GM21737 (cell line): ENCODE data around the gene CHMP2B.
A peak's percentile ranks its signal among the peaks of the same experiment; 100 is the strongest.
"Not testable (repeated sequence)": the region's sequence is repeated elsewhere in the genome, so short reads cannot be mapped to it uniquely, and the experiment has no call there.

Experiments
- ATAC-seq: cut with Tn5 transposase; IDR thresholded peaks from one replicate; pipeline ENCODE4 v1.9.1; 2021; ENCODE audit warnings: mild to moderate bottlenecking, moderate library complexity; ENCODE audit not compliant: unreplicated experiment

CHMP2B gene

GRCh38 chr3:87229113-87229512, 2.0 kb downstream of the CHMP2B start:
- no peak for ATAC-seq

DNA sequence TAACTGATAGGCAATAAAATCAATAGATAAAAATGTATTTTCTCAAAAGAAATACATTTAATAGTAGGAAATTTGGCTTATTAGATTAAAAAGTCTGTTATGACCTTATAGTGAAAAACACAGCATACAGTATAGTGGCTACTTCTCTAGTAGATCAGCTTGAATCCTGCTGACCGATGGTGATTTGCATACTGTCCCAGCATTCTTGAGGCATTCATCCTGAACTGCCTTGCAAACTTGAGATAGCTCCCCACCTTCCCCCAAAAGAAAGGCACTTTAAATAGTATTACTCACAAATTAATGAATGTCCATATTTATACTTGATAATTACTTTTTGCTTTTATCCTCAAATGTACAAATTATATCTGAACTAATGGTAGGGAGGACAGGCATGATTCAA, 6.7 kb downstream of the CHMP2B start:
- ATAC-seq, result no peak

DNA sequence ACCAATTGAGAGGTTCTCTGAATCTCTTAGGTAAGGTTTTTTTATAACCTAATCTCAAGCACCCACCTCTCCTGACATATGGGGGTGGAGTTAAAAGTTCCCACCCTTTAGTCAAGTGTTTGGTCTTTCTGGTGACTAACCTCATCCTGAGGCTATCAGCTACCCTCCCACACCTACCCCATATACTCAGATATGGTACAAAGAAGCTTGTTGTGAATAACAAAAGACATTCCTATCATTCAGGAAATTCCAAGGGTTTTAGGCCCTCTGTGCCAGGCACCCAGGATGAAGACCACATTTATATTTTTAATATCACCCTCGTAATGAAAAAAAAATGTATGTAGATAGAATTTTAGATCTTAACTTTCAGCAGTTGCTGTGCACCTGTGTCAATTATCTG, 9.0 kb downstream of the CHMP2B start:
- ATAC-seq, result no peak

DNA sequence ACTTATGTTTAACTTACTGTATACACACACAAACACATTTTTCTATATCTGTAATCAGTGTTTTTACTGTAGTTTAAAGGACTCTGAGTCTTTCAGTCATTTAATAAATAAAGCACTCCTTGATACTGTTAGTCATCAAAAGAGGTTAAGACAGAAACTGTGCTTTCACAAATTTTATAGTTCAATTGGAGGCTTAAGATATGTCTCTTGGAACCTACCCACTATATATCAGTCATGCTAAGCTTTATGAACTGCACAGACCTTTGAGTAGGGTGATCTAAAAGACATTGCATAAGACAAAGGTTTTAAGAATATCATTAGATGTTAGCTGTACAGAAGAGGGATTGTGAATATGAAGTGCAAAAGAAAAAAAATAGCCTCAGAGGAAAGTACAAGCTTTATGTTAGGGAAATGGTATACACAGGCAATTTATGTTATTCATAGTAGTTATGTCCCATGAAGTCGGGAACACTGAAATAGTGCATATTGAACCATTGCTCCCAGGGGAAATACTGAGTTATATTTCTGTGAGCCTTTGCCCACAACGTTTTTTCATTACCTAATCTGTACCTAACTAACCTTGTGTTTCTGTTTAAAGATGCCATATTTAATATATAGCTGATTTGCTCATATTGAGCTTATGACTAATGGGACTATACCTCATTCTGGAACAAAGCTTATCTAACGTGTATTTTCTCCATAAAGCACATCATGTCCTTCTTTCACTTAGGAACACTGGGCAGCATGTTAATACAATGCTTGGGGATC, 19.7 kb downstream of the CHMP2B start:
- no peak for ATAC-seq

GRCh38 chr3:87247430-87247773, 20.3 kb downstream of the CHMP2B start:
- ATAC-seq, result no peak

- not testable (repeated sequence) for ATAC-seq
Measured at GRCh38 chr3:87248231-87248630, 21.1 kb downstream of the CHMP2B start.

- no peak for ATAC-seq
Measured at GRCh38 chr3:87248831-87249230, 21.7 kb downstream of the CHMP2B start.

GRCh38 chr3:87250009-87250408, 22.9 kb downstream of the CHMP2B start:
- ATAC-seq, result no peak

- ATAC-seq, result no peak
Measured at GRCh38 chr3:87260270-87260669, 33.2 kb downstream of the CHMP2B start.

DNA sequence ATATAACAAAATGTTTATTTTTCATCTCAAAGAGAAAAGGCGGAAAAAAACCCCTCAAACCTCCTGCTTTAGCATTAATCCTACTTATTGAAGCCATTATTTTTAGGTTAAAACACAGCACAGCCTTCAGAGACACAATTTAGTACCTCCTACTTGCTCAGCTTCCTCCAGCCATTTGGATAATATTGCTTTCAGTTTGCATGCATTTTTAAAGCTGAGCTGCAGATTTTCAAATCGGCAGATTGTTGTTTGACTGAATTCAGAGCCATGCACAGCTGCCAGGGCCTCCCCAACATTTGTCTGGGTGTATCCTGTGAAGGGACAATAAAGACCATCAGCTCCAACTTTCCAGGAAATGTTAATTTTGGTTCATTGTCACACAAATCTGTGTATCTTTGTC, 34.8 kb downstream of the CHMP2B start:
- ATAC-seq, result no peak

- no peak for ATAC-seq
Measured at GRCh38 chr3:87267953-87268645, 41.0 kb downstream of the CHMP2B start.

DNA sequence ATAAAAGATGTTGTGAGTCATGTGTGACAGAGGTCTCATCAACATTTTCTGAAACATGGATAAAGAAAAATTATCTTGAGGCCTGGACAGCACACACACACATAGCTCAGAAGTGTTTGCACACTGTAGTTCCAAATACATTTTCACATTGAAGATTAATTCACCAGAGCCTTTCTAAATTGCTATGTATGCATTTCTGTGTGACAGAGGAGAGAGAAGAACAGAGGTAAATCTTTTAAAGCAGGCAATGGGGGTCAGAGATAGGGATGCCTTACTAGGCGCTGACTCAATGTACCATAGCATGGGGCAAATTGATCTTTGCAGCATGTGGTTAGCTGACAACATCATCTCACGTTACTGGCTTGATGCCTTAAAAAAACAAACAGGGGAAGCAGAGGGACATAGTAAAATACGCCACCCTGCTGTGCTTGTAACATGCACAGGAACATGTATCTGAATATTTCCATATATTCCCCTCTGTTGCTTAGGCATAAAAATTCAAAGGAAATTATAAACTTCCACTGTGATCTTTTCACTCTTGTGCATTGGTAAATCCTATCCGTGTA, 41.6 kb downstream of the CHMP2B start:
- no peak for ATAC-seq

DNA sequence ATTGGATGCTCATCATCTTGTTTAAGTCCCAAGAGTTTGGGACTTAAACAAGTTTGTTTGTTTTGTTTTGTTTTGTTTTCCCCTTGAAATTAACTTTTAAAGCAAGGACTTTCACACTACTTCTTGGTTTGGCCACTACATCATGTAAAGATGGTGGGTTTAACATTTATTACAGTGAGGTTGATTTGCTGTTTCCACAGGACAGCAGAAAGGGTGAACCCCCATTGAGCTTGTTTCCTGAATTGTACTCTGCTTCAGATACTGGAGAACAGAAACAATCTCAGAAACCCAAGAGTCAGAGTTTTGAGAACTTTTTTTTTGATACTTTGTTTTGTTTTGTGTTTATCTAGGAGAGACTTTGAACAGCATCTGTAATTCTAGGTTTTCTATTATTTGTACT, 42.6 kb downstream of the CHMP2B start:
- ATAC-seq, result no peak

- no peak for ATAC-seq
Measured at GRCh38 chr3:87270908-87271700, 44.0 kb downstream of the CHMP2B start.

- ATAC-seq, result peak; percentile 77
Measured at GRCh38 chr3:87272718-87273341, 45.7 kb downstream of the CHMP2B start.

DNA sequence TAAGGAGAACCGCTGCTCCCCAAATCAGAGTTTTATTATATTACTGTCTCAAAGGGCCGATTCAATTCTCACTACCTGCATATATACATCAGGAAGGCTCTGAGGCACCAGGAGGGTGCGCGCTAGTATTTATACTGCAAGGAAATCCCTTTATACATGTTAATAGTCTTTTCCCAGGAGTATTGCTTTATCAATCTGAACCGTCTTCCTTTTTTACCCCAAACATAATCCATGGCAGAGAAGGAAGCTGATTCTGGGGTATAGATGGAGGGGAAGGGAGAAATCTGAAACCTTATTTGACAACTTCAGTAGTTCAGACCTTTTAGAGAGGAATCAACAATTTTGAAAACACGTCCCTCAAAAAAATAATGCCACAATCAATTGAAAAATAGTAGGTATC, 49.4 kb downstream of the CHMP2B start, which contains the start of gene POU1F1:
TSS of gene POU1F1 (minus strand) at position 101 of the 400 bp plus-strand sequence. CDS start 122 bp downstream, outside the sequence.
- no peak for ATAC-seq

- no peak for ATAC-seq
Measured at GRCh38 chr3:87287011-87287410, 59.9 kb downstream of the CHMP2B start.

DNA sequence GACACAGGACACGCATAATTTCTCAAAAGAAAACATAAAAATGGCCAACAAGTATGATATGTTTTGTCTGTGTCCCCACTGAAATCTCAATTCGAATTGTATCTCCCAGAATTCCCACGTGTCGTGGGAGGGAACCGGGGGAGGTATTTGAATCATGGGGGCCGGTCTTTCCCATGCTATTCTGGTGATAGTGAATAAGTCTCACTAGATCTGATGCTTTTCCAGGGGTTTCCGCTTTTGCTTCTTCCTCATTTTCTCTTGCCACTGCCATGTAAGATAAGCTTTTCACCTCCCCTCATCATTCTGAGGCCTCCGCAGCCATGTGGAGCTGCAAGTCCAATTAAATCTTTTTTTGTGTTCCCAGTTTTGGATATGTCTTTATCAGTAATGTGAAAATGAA, 61.3 kb downstream of the CHMP2B start:
- no peak for ATAC-seq

DNA sequence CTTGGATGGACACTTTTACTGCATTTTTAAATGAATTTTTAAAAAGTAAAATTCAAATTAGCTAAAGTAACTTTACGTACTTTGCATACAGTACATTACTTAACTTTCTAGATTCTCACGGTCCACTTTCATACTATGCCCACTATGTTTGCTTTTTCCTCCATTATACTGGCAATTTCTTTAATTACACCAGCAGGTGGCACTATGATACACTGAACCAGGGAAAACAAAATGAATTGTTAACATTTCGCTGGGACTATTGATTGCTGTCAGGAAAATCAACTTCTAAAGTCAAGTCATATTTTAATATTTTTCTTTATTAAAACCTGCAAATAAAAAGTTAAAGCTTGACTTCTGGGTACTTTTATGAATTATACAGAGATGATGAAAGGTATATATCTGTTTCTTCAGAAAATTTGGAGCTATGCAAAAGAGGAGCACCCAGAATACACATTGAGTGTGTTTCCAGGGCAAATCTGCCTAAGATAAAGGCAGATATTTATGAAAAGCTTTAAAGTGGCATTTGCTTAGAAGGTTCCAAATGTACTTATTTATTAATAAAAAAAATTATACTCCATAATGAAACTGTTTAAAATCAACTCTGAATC, 71.1 kb downstream of the CHMP2B start:
- ATAC-seq, result no peak

DNA sequence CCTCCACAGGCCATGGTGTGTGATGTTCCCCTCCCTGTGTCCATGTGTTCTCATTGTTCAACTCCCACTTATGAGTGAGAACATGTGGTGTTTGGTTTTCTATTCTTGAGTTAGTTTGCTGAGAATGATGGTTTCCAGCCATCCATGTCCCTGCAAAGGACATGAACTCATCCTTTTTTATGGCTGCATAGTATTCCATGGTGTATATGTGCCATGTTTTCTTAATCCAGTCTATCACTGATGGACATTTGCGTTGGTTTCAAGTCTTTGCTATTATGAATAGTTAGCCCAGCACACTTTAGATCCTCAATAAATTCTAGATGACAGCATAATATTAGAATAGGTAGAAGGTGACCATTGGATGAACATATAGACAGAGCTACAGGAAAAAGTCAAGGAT, 77.9 kb downstream of the CHMP2B start:
- ATAC-seq, result not testable (repeated sequence)
